Mesendoderm (in vitro differentiated cells): ENCODE results near the gene TBC1D14.
"Not testable (repeated sequence)": the region's sequence is repeated elsewhere in the genome, so short reads cannot be mapped to it uniquely, and the experiment has no call there.

Source experiments
- DNase-seq: peaks from one replicate; pipeline ENCODE4 v3.0.0; 2013
- H2AK5ac ChIP-seq: 2 replicates; pipeline ENCODE4 v1.6.1; 2013; ENCODE audit warnings: low read length, inconsistent platforms
- H2BK120ac ChIP-seq: 2 replicates; pipeline ENCODE4 v1.6.1; 2013; ENCODE audit warnings: low read depth, mild to moderate bottlenecking, low read length, moderate library complexity, mixed read lengths
- H2BK15ac ChIP-seq: replicated peaks from 2 replicates; pipeline ENCODE4 v1.6.1; 2013; ENCODE audit warnings: low read depth, mild to moderate bottlenecking, moderate library complexity
- H2BK5ac ChIP-seq: 2 replicates; pipeline ENCODE4 v1.6.1; 2013; ENCODE audit warnings: low read length, inconsistent platforms
- H3K18ac ChIP-seq: 2 replicates; pipeline ENCODE4 v1.6.1; 2013; ENCODE audit warnings: mild to moderate bottlenecking, low read length, mixed read lengths
- H3K23ac ChIP-seq: one replicate; pipeline ENCODE4 v1.6.1; 2013; ENCODE audit warnings: low read length
- H3K27ac ChIP-seq: 2 replicates; pipeline ENCODE4 v1.5.1; 2013; ENCODE audit warnings: low read depth, mild to moderate bottlenecking, inconsistent platforms, low read length, moderate library complexity
- H3K27me3 ChIP-seq: 2 replicates; pipeline ENCODE4 v1.6.1; 2013; ENCODE audit warnings: low read length, control low read depth, mild to moderate bottlenecking, inconsistent platforms; ENCODE audit not compliant: insufficient read depth, poor library complexity
- H3K36me3 ChIP-seq: 2 replicates; pipeline ENCODE4 v1.6.1; 2013; ENCODE audit warnings: low read length, inconsistent platforms; ENCODE audit not compliant: control insufficient read depth, insufficient read depth
- H3K4ac ChIP-seq: one replicate; pipeline ENCODE4 v1.6.1; 2013; ENCODE audit warnings: low read depth, mild to moderate bottlenecking, low read length, moderate library complexity
- H3K4me1 ChIP-seq: 2 replicates; pipeline ENCODE4 v1.6.1; 2013; ENCODE audit warnings: low read depth, low read length, inconsistent platforms; ENCODE audit not compliant: control insufficient read depth
- H3K4me2 ChIP-seq: 2 replicates; pipeline ENCODE4 v1.6.1; 2013; ENCODE audit warnings: low read length
- H3K4me3 ChIP-seq: 2 replicates; pipeline ENCODE4 v1.5.1; 2013; ENCODE audit warnings: mild to moderate bottlenecking, low read length
- H3K56ac ChIP-seq: one replicate; pipeline ENCODE4 v1.6.1; 2013; ENCODE audit warnings: low read length
- H3K79me1 ChIP-seq: 2 replicates; pipeline ENCODE4 v1.6.1; 2013; ENCODE audit warnings: low read length, inconsistent platforms
- H3K79me2 ChIP-seq: 2 replicates; pipeline ENCODE4 v1.6.1; 2013; ENCODE audit warnings: mild to moderate bottlenecking, low read length; ENCODE audit not compliant: control insufficient read depth, insufficient read depth
- H3K9ac ChIP-seq: 2 replicates; pipeline ENCODE4 v1.6.1; 2013; ENCODE audit warnings: low read length, inconsistent platforms
- H4K5ac ChIP-seq: one replicate; pipeline ENCODE4 v1.6.1; 2013; ENCODE audit warnings: low read length
- H4K8ac ChIP-seq: one replicate; pipeline ENCODE4 v1.6.1; 2013; ENCODE audit warnings: low read depth, mild to moderate bottlenecking, control low read depth, low read length, moderate library complexity
- WGBS: extraction: QIAGEN DNeasy Blood & Tissue Kit; methylation state at CpG from one replicate; pipeline ENCODE4 v1.1.7; 2013; ENCODE audit warnings: low lambda C conversion rate, missing lambda C conversion rate; ENCODE audit not compliant: insufficient coverage; ENCODE audit errors: extremely low coverage; 5-methylcytosine and 5-hydroxymethylcytosine counted together

The TBC1D14 gene

GRCh38 chr4:6908432-6909112 is 1.1 kb upstream of the TBC1D14 start:
- Histone ChIP-seq H3K27ac (no peak overlapping the region), H2AK5ac (no peak overlapping the region), H3K4me3 (peak overlapping the region; percentile 53), H3K9ac (peak overlapping the region; percentile 82), H3K79me2 (no peaks in the 10 kb centered on the region), H2BK5ac (no peak overlapping the region), H3K23ac (peak overlapping the region; percentile 89), H3K4me1 (peaks cover 2% of the 10 kb centered on the region), H3K4ac (no peak overlapping the region), H3K36me3 (no peaks in the 10 kb centered on the region), H3K4me2 (peak overlapping the region; percentile 79), H3K27me3 (no peaks in the 10 kb centered on the region), H3K79me1 (peaks cover 1% of the 10 kb centered on the region), H4K8ac (no peak overlapping the region), H4K5ac (no peak overlapping the region), H2BK15ac (no peak overlapping the region), H2BK120ac (no peak overlapping the region), H3K56ac (peak overlapping the region; percentile 87), H3K18ac (no peak overlapping the region)
- WGBS, result no CpG with 5 or more reads among the region's 15 CpGs
- no peak for DNase-seq

- H3K36me3 ChIP-seq, result no peaks in the 10 kb centered on the region
- no peaks in the 10 kb centered on the region for H3K27me3 ChIP-seq
- H3K4me2 ChIP-seq, result peak overlapping the region; percentile 91
- peak overlapping the region; percentile 18 for H3K18ac ChIP-seq
- H3K4me3 ChIP-seq, result peak overlapping the region; percentile 69
- no peaks in the 10 kb centered on the region for H3K79me2 ChIP-seq
- no peak overlapping the region for H3K27ac ChIP-seq
- H3K56ac ChIP-seq, result peak overlapping the region; percentile 82
- H4K5ac ChIP-seq, result no peak overlapping the region
- H3K9ac ChIP-seq, result peak overlapping the region; percentile 73
- H2BK5ac ChIP-seq, result no peak overlapping the region
- no peak overlapping the region for H2BK120ac ChIP-seq
- no peak overlapping the region for H2BK15ac ChIP-seq
- H3K79me1 ChIP-seq, result peaks cover 3% of the 10 kb centered on the region
- no peak overlapping the region for H2AK5ac ChIP-seq
- no peak overlapping the region for H3K23ac ChIP-seq
- H3K4me1 ChIP-seq, result peaks cover 2% of the 10 kb centered on the region
- H3K4ac ChIP-seq, result no peak overlapping the region
- H4K8ac ChIP-seq, result no peak overlapping the region
- no CpG with 5 or more reads among the region's 58 CpGs for WGBS
- no peak for DNase-seq
Measured at GRCh38 chr4:6909970-6910339, 329 bp downstream of the TBC1D14 start.

- no peaks in the 10 kb centered on the region for H3K27me3 ChIP-seq
- H3K36me3 ChIP-seq, result no peaks in the 10 kb centered on the region
- peak overlapping the region; percentile 73 for H3K9ac ChIP-seq
- no peak overlapping the region for H2BK5ac ChIP-seq
- H4K5ac ChIP-seq, result no peak overlapping the region
- H4K8ac ChIP-seq, result no peak overlapping the region
- no peaks in the 10 kb centered on the region for H3K79me2 ChIP-seq
- H3K4me1 ChIP-seq, result peaks cover 2% of the 10 kb centered on the region
- H3K4ac ChIP-seq, result no peak overlapping the region
- H2BK120ac ChIP-seq, result no peak overlapping the region
- peaks cover 5% of the 10 kb centered on the region for H3K79me1 ChIP-seq
- H2BK15ac ChIP-seq, result no peak overlapping the region
- DNase-seq, result peak; percentile 58
- H2AK5ac ChIP-seq, result no peak overlapping the region
- peak overlapping the region; percentile 28 for H3K4me3 ChIP-seq
- H3K23ac ChIP-seq, result peak overlapping the region; percentile 72
- WGBS, result no CpG with 5 or more reads among the region's 31 CpGs
- peak overlapping the region; percentile 82 for H3K56ac ChIP-seq
- H3K27ac ChIP-seq, result no peak overlapping the region
- peak overlapping the region; percentile 91 for H3K4me2 ChIP-seq
- peak overlapping the region; percentile 18 for H3K18ac ChIP-seq
Measured at GRCh38 chr4:6910340-6910959, 824 bp downstream of the TBC1D14 start.

GRCh38 chr4:6910960-6911874 is 1.6 kb downstream of the TBC1D14 start:
- no peaks in the 10 kb centered on the region for H3K79me2 ChIP-seq
- H3K79me1 ChIP-seq, result peaks cover 5% of the 10 kb centered on the region
- peaks cover 2% of the 10 kb centered on the region for H3K4me1 ChIP-seq
- H3K27me3 ChIP-seq, result no peaks in the 10 kb centered on the region
- no peak overlapping the region for H2BK5ac ChIP-seq
- H3K36me3 ChIP-seq, result no peaks in the 10 kb centered on the region
- H3K4me3 ChIP-seq, result no peak overlapping the region
- no peak overlapping the region for H3K18ac ChIP-seq
- H4K5ac ChIP-seq, result no peak overlapping the region
- no peak overlapping the region for H3K4me2 ChIP-seq
- peak overlapping the region; percentile 72 for H3K23ac ChIP-seq
- no peak overlapping the region for H4K8ac ChIP-seq
- no peak overlapping the region for H3K4ac ChIP-seq
- no peak for DNase-seq
- no peak overlapping the region for H2BK120ac ChIP-seq
- WGBS, result no CpG with 5 or more reads among the region's 15 CpGs
- H2BK15ac ChIP-seq, result no peak overlapping the region
- H3K56ac ChIP-seq, result peak overlapping the region; percentile 12
- H2AK5ac ChIP-seq, result no peak overlapping the region
- no peak overlapping the region for H3K9ac ChIP-seq
- no peak overlapping the region for H3K27ac ChIP-seq

- not testable (repeated sequence) for H3K4me1 ChIP-seq, H4K8ac ChIP-seq, H3K4me3 ChIP-seq, H3K27ac ChIP-seq, H3K79me2 ChIP-seq, H2AK5ac ChIP-seq, H3K9ac ChIP-seq, H3K4ac ChIP-seq, H3K4me2 ChIP-seq, H3K18ac ChIP-seq, H4K5ac ChIP-seq, H3K56ac ChIP-seq, H3K79me1 ChIP-seq, H2BK120ac ChIP-seq, H3K36me3 ChIP-seq, H2BK5ac ChIP-seq, H3K27me3 ChIP-seq, H3K23ac ChIP-seq, H2BK15ac ChIP-seq, DNase-seq
- no CpG with 5 or more reads among the region's 10 CpGs for WGBS
Measured at GRCh38 chr4:6911917-6912316, 2.3 kb downstream of the TBC1D14 start.
